Ureter (tissue), 1 donor: Measurements from ENCODE around the gene PADI6. TPM values are rescaled to one million over a fixed set of nuclear protein-coding genes. Genes with fewer than 3 reads are reported as not detected.
"Not testable (repeated sequence)": the region's sequence is repeated elsewhere in the genome, so short reads cannot be mapped to it uniquely, and the experiment has no call there.

Experiments
- DNase-seq: peaks from one replicate; pipeline ENCODE4 v3.0.0-alpha.2; 2020; ENCODE audit warnings: low spot score
- total RNA-seq: library from RNA; stranded (reverse); gene quantifications from one replicate; pipeline ENCODE4 v1.2.4, GENCODE V29; 2023
- donor health status: DM: yes; HTN: yes; CAD: no.

PADI6 gene
- not detected for total RNA-seq

DNA sequence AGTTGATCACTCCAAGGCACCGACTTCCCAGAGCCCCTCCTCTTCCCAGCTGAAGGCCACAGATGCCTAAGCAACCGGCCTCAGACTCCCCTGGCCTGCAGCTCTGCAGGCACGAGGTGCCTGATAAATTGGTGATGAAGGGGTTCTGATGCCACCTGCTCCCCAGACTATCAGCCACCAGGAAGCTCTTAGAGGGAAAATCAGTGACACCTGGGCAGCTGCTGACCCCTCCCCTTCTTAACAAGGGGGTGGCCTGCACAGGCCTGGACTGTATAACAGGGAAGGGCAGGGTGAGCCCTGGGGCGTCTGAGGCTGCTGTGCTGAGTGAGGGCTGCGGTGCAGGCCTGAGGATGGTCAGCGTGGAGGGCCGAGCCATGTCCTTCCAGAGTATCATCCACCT, at the start of gene PADI6:
TSS of gene PADI6 (plus strand) at position 301 of the 400 bp plus-strand sequence. CDS start at position 351, 50 bp downstream.
- DNase-seq = no peak

DNA sequence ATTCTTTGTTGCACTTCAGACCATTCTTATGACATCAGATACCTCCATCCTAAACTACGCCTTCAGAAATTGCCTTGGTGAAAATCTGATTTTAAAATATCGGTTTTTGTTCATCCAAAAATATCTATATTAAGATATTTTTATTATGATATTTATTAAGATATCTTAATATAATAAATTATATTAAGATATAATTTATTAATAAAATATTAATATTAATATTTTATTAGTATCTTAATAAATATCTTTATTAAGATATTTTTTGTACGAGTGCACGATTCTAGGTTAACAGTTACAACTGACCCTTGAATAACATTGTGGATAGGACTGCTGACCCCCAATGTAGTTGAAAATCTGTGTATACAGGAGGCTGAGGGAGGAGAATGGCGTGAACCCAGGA, 43.1 kb upstream of the PADI6 start:
- DNase-seq = no peak

- DNase-seq = no peak
Measured at GRCh38 chr1:17329610-17330009, 42.4 kb upstream of the PADI6 start.

GRCh38 chr1:17330856-17331255, 41.1 kb upstream of the PADI6 start:
- DNase-seq = no peak

- DNase-seq = no peak
Measured at GRCh38 chr1:17333081-17333480, 38.9 kb upstream of the PADI6 start.

GRCh38 chr1:17335821-17336710, 35.9 kb upstream of the PADI6 start:
- peak; percentile 67 for DNase-seq

- no peak for DNase-seq
Measured at GRCh38 chr1:17338706-17339493, 33.1 kb upstream of the PADI6 start.

DNA sequence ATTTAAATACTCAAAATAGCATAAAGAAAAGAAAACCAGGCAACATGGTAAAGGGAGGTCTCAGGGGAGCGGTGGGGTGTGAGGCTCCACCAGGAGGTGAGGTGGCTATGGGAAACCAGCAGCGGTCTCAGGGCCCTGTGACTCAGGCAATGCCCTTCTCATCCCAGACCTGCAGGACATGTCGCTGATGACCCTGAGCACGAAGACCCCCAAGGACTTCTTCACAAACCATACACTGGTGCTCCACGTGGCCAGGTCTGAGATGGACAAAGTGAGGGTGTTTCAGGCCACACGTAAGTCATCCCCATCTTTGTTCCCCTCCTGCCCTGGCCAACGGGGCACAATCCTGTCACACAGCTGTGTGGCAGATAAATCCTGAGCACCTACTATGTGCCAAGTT, 32.5 kb upstream of the PADI6 start:
- DNase-seq = no peak

DNA sequence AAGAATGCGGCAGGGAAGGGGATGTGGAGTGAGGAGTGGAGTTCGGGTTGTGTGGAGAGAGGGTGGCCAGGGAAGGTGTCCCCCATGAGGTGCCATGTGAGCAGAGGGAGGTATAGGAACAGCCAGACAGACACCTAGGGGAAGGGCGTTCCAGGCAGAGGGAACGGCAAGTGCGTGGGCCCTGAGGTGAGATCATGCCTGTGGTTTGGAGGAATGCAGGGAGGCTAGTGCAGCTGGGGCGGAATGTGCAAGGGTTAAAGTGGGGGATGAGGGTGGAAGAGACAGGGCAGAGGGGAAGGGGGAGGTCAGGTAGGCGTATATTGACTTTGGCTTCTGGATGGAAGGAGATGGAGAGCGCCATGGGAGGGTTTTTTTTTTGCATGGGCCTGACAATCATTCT, 31.6 kb upstream of the PADI6 start:
- no peak for DNase-seq

DNA sequence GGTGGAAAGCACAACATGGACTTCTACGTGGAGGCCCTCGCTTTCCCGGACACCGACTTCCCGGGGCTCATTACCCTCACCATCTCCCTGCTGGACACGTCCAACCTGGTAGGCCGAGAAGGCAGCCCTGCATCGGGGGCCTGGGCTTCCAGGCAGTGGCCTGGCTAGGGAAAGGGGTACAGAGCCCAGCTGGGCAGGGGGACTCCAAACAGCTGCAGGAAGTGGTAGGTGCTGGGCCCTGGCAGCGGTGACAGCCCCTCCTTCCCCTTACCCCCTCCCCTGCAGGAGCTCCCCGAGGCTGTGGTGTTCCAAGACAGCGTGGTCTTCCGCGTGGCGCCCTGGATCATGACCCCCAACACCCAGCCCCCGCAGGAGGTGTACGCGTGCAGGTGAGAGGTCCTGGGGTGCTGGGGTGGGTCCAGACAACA, 30.0 kb upstream of the PADI6 start:
- no peak for DNase-seq

GRCh38 chr1:17345506-17345905, 26.5 kb upstream of the PADI6 start:
- not testable (repeated sequence) for DNase-seq

- DNase-seq = no peak
Measured at GRCh38 chr1:17346046-17346789, 25.8 kb upstream of the PADI6 start.

GRCh38 chr1:17347769-17348592, 24.0 kb upstream of the PADI6 start:
- no peak for DNase-seq

DNA sequence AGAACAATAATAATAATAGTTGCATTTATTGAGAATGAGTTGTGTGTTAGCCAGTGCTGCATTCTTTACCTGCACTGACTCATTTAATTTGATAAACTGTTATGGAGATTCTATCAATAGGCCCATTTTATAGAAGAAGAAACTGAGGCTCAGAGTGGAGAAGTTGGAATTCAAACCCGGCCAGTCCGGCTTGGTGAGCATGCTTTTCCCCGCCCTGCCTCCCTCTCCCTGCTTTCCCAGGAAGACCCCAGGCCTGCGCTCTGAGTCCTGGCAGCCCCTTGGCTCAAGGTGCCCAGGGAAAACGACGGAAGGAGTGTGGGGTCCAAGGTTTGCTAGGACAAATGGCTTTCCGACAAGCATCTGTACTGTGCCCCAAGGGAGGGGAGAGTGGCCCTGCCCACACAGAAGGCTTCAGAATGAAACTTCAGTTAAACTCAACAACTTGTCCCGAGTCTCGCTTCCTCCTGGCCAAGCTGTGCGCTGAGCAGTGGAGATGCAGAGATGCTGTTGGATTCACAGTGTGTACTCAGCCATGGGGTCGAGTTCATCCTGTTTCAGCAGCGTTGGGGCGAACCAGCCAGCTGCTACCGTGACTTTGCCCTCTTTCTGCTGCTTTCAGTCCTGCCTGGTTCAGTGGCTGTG, 23.3 kb upstream of the PADI6 start:
- no peak for DNase-seq

DNA sequence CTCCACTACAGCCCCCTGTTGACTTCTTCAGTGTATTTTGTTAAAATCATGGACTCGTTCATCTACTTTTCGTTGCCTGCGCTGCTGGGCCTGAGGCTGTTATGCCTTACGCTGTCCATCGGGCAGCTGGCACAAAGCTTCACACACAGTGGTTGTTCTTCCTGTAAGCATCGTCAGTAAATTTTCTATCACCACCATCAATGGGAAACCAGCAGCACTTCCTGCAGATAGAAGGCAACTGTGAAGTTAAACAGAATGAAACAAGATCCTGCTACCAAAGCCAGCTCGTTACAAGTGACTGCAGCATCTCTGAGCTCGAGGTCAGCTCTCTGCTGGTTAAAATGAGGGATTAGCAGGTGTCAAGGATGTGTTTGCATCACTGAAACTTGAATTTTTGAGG, 21.9 kb upstream of the PADI6 start:
- no peak for DNase-seq

- DNase-seq = no peak
Measured at GRCh38 chr1:17350928-17351446, 21.0 kb upstream of the PADI6 start.

- DNase-seq = no peak
Measured at GRCh38 chr1:17351598-17352324, 20.2 kb upstream of the PADI6 start.

GRCh38 chr1:17352419-17352909, 19.5 kb upstream of the PADI6 start:
- no peak for DNase-seq

GRCh38 chr1:17355898-17356297, 16.1 kb upstream of the PADI6 start:
- no peak for DNase-seq
